Lung (tissue), 16 donors: ENCODE data around the gene PDGFD. TPM values are rescaled to one million over a fixed set of nuclear protein-coding genes. Genes with fewer than 3 reads are reported as not detected.

Experiments
- ATAC-seq: fragments of 200-7000 bp; cut with Tn5 transposase; one replicate; pipeline ENCODE4 v1.9.1; 2020; ENCODE audit warnings: moderate number of reproducible peaks; ENCODE audit not compliant: insufficient read depth, low FRiP score
- DNase-seq, 3 donors: peaks; one replicate each; pipeline ENCODE4 v3.0.0-alpha.2; 2013 to 2017
- H3K27ac ChIP-seq, 2 donors: one replicate each; pipeline ENCODE4 v1.5.1; 2013; ENCODE audit warnings: mild to moderate bottlenecking in 2 of 2, moderate library complexity in 2 of 2, control low read depth in 1 of 2, inconsistent platforms in 1 of 2, low read depth in 1 of 2, low read length in 1 of 2
- H3K27me3 ChIP-seq, 3 donors: one replicate each; pipeline ENCODE4 v1.5.1; 2013; ENCODE audit warnings: low read length in 2 of 3; ENCODE audit not compliant: control insufficient read depth in 3 of 3, insufficient read depth in 3 of 3
- H3K36me3 ChIP-seq, 4 donors: one replicate each; pipeline ENCODE4 v1.5.1; 2013; ENCODE audit warnings: low read length in 4 of 4, mild to moderate bottlenecking in 1 of 4, moderate library complexity in 1 of 4; ENCODE audit not compliant: control insufficient read depth in 4 of 4, insufficient read depth in 4 of 4
- H3K4me1 ChIP-seq, 5 donors: one replicate each; pipeline ENCODE4 v1.5.1; 2013; ENCODE audit warnings: low read length in 5 of 5, mild to moderate bottlenecking in 2 of 5, moderate library complexity in 1 of 5; ENCODE audit not compliant: control insufficient read depth in 5 of 5, insufficient read depth in 5 of 5
- H3K4me3 ChIP-seq: one replicate; pipeline ENCODE4 v1.5.1; 2013; ENCODE audit warnings: mild to moderate bottlenecking, control low read depth, moderate library complexity
- H3K9ac ChIP-seq, 2 donors: one replicate each; pipeline ENCODE4 v1.5.1; 2013; ENCODE audit warnings: low read length in 2 of 2, control low read depth in 1 of 2; ENCODE audit not compliant: insufficient read depth in 1 of 2
- H3K9me3 ChIP-seq, 4 donors: one replicate each; pipeline ENCODE4 v1.5.1; 2013; ENCODE audit warnings: low read length in 3 of 4, mild to moderate bottlenecking in 1 of 4, moderate library complexity in 1 of 4; ENCODE audit not compliant: control insufficient read depth in 4 of 4, insufficient read depth in 3 of 4
- CTCF ChIP-seq: IDR thresholded peaks from 2 replicates; pipeline ENCODE4 v1.5.1; 2012; ENCODE audit warnings: mild to moderate bottlenecking; ENCODE audit errors: control extremely low read depth, extremely low read depth
- WGBS, 2 donors: extraction: QIAGEN DNeasy Blood & Tissue Kit; methylation state at CpG; one replicate each; pipeline ENCODE4 v1.1.7; 2013; 5-methylcytosine and 5-hydroxymethylcytosine counted together
- long read RNA-seq, 5 donors: transcript quantifications; one replicate each; lab custom pipeline, GENCODE V29; 2026
- polyA plus RNA-seq, 2 donors: library from polyadenylated mRNA; stranded (reverse); fragments of 200-250 nt; gene quantifications; one replicate each; pipeline ENCODE4 v1.2.1, GENCODE V29; 2013
- total RNA-seq, 2 donors: library from RNA; depleted of rRNA in 1 of 2; stranded (reverse); fragments of >200 nt in 1 of 2; gene quantifications; one replicate each; pipeline ENCODE4 v1.2.1, GENCODE V29; 2014 to 2021
- donor health status: control.
- donor health status: control.
- donor health status: Bipolar disorder and iron deficiency.
- donor health status: healthy.
- donor health status: DM: yes; HTN: yes; CAD: no.

Gene PDGFD
- total RNA-seq (10 to 100 TPM in 1 of 2 donors, 1 to 10 TPM in 1; 1.9 to 10.6 TPM), polyA plus RNA-seq (under 1 TPM; 0.71 to 0.83 TPM)
- long read RNA-seq, donor 1, full-length matches to known transcripts: 10 of 10 reads
- long read RNA-seq, donor 1, partial matches to known transcripts: 0 of 10 reads
- long read RNA-seq, donor 1, other reads (novel, unspliced or antisense): 0 of 10 reads
- long read RNA-seq, donor 2: 0 reads
- long read RNA-seq, donor 3: 0 reads
- long read RNA-seq, donor 4: 0 reads
- long read RNA-seq, donor 5, full-length matches to known transcripts: 2 of 2 reads
- long read RNA-seq, donor 5, partial matches to known transcripts: 0 of 2 reads
- long read RNA-seq, donor 5, other reads (novel, unspliced or antisense): 0 of 2 reads

GRCh38 chr11:104164028-104164520 lies at the start of gene PDGFD:
Gene PDGFD (minus strand): TSS chr11:104164147.
- H3K4me1 ChIP-seq: peaks cover 0 to 11% (median 3%) of the 10 kb centered on the region in 5 donors

GRCh38 chr11:104206936-104207335 lies 43.0 kb upstream of the PDGFD start:
- WGBS, 2 donors: 68 to 77% methylated on average over 4 of the region's 4 CpGs
- Histone ChIP-seq H3K36me3 (no peaks in the 10 kb centered on the region), H3K27ac (no peak overlapping the region), H3K4me3 (no peak overlapping the region), H3K4me1 (no peaks in the 10 kb centered on the region), H3K9ac (no peak overlapping the region), H3K9me3 (peaks cover 0 to 2% (median 0%) of the 10 kb centered on the region in 4 donors), H3K27me3 (no peaks in the 10 kb centered on the region)
- DNase-seq: no peak
- no peak for ATAC-seq
- TF ChIP-seq CTCF: no peak

More at GRCh38 chr11:104164028-104164520, at the start of gene PDGFD:
- peak within 1 kb of the TSS in 1 of 2 donors; percentile 59 for H3K9ac ChIP-seq
- TF ChIP-seq CTCF: no peak
- H3K9me3 ChIP-seq: no peaks in the 10 kb centered on the region
- DNase-seq (peak; percentile 64 to 78 (median 70)), ATAC-seq (peak; percentile 78)
- H3K27ac ChIP-seq: peak within 1 kb of the TSS in 1 of 2 donors; percentile 49
- WGBS, 2 donors: 1 to 3% methylated on average over 33 to 37 of the region's 37 CpGs
- peak within 1 kb of the TSS; percentile 20 for H3K4me3 ChIP-seq
- no peaks in the 10 kb centered on the region for H3K36me3 ChIP-seq
- peaks cover 0 to 3% (median 0%) of the 10 kb centered on the region in 3 donors for H3K27me3 ChIP-seq

- no peak for DNase-seq
- Histone ChIP-seq H3K27me3 (no peaks in the 10 kb centered on the region), H3K4me1 (no peaks in the 10 kb centered on the region), H3K36me3 (no peaks in the 10 kb centered on the region), H3K27ac (no peak overlapping the region), H3K9ac (no peak overlapping the region), H3K4me3 (no peak overlapping the region), H3K9me3 (peaks cover 0 to 2% (median 0%) of the 10 kb centered on the region in 4 donors)
- ATAC-seq: no peak
- no peak for TF ChIP-seq CTCF
Observed at GRCh38 chr11:104205838-104206237, 41.9 kb upstream of the PDGFD start.
